GM12875 (cell line): ENCODE data around the gene PLXDC1.

Experiments used
- H3K4me3 ChIP-seq: one replicate; pipeline ENCODE4 v1.5.1; 2011; ENCODE audit warnings: low read depth, low read length, control low read depth
- TF ChIP-seq, protein P1 (sequence below): IDR thresholded peaks from 2 replicates; pipeline ENCODE4 v1.5.1; 2011; ENCODE audit warnings: low read depth, mild to moderate bottlenecking, control low read depth, inconsistent platforms, low read length, moderate library complexity, borderline replicate concordance; ENCODE audit not compliant: insufficient read depth

PLXDC1 gene

GRCh38 chr17:39181303-39181702 lies 29.9 kb upstream of the PLXDC1 start:
- no peak overlapping the region for H3K4me3 ChIP-seq
- TF ChIP-seq, protein P1, sequence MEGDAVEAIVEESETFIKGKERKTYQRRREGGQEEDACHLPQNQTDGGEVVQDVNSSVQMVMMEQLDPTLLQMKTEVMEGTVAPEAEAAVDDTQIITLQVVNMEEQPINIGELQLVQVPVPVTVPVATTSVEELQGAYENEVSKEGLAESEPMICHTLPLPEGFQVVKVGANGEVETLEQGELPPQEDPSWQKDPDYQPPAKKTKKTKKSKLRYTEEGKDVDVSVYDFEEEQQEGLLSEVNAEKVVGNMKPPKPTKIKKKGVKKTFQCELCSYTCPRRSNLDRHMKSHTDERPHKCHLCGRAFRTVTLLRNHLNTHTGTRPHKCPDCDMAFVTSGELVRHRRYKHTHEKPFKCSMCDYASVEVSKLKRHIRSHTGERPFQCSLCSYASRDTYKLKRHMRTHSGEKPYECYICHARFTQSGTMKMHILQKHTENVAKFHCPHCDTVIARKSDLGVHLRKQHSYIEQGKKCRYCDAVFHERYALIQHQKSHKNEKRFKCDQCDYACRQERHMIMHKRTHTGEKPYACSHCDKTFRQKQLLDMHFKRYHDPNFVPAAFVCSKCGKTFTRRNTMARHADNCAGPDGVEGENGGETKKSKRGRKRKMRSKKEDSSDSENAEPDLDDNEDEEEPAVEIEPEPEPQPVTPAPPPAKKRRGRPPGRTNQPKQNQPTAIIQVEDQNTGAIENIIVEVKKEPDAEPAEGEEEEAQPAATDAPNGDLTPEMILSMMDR = no peak

GRCh38 chr17:39178536-39178935 lies 27.1 kb upstream of the PLXDC1 start:
- H3K4me3 ChIP-seq = no peak overlapping the region
- TF ChIP-seq, protein P1 = no peak

GRCh38 chr17:39177256-39177655 lies 25.8 kb upstream of the PLXDC1 start:
- TF ChIP-seq, protein P1 = no peak

GRCh38 chr17:39175695-39176093 lies 24.3 kb upstream of the PLXDC1 start:
- H3K4me3 ChIP-seq = no peak overlapping the region
- TF ChIP-seq, protein P1 = no peak

More at GRCh38 chr17:39177256-39177655, 25.8 kb upstream of the PLXDC1 start:
- no peak overlapping the region for H3K4me3 ChIP-seq

DNA sequence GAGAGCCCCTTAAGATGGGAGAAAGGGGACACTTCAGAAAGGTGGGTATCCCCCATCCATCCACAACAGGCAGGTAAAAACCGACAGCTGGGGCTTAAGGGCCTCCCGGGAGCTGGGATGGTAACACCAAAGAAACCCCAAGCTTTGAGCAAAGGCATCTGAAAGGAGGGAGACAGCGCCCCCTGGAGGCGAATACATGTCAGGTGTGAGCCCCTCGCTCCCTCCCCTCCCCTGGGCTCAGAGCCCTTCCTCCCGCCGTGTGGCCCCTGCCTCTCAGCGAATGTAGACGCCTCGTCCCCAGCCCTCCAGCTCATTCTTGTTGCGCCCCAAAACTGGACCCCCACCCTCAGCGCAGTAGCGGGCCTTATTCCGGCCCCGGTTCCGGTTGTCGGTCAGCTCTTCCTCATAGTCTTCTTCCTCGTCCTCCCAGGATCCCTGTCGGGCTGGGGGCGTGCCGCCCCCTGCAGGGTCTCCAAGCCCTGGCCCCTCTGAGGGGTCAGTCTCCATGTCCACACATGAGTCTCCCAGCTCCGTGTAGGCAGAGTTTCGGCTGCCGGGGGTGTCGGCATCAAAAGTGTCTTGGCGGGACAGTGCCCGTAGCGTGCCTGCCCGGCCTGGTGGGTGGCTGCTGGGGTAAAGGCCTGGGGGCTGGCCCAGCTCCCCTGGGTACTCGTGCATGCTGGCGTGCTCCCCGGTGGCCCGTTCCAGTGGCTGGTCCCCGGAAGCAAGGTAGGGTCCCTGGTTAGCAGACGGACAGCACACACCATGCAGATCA lies 23.7 kb upstream of the PLXDC1 start:
- peak overlapping the region; percentile 28 for H3K4me3 ChIP-seq
- TF ChIP-seq, protein P1 = peak; percentile 88

DNA sequence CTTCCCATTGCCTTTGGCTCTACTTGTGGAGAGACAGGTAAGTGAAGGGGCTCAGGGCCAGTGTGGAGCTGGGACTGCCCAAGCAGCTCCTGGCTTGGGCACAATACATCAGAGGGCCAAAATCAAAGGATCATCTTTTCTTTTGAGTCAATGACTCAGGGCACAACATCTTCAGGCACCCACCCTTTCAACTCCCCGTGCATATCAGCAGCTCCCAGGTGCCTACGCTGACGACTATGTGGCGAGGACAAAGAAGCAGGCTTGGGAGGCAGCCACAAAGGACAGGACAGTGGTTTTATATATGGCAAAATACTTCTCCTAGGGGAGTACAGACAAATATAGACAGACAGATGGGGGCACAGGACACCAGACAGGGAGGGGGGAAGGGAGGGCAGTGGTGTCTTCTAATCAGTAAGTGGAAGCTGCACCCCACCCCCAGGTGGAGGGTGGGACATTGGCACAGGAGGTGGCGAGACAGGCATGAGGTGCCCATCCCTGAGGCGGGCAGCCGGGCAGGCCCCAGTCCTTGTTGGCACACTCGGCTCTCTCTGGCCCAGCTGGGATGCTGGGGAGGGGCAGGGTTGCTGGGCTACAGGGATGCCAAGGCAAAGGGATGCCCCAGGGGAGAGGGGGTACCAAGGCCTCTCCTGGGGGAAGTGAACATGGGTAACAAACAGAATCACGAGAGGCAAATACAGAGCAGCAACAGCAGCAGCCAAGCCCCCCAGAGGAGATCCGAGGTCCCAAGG lies 22.3 kb upstream of the PLXDC1 start:
- no peak overlapping the region for H3K4me3 ChIP-seq
- TF ChIP-seq, protein P1 = no peak
